Mucosa of gallbladder (tissue), 1 donor: Measurements from ENCODE around the gene PXYLP1. TPM values are rescaled to one million over a fixed set of nuclear protein-coding genes. Genes with fewer than 3 reads are reported as not detected.

ENCODE experiments used
- DNase-seq: peaks from one replicate; pipeline ENCODE4 v3.0.0-alpha.2; 2020; ENCODE audit warnings: low spot score
- total RNA-seq: library from RNA; stranded (reverse); gene quantifications from one replicate; pipeline ENCODE4 v1.2.1, GENCODE V29; 2021
- donor health status: DM: no; HTN: no; CAD: no.

The PXYLP1 gene
- total RNA-seq, 1 donor from 2014 or later, result 14.1 TPM

DNA sequence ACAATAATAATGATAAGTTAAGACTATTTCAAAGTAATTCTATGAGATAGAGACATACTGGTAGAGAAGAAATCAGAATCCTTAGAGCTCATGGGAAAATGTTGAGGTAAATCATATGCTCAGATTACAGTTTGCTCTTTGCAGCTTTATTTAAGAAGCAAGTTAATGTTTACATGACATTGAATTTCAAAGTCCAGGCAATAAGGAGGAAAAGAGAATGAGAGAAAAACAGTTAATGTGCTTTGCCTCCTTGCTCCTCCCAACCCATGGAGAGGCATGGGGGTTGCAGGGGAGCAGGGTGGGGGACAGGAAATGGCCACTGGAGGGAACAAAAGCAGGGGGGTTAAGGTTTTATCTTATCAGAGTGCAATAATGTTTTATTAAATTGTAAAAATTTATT lies 94.5 kb downstream of the PXYLP1 start:
- no peak for DNase-seq

DNA sequence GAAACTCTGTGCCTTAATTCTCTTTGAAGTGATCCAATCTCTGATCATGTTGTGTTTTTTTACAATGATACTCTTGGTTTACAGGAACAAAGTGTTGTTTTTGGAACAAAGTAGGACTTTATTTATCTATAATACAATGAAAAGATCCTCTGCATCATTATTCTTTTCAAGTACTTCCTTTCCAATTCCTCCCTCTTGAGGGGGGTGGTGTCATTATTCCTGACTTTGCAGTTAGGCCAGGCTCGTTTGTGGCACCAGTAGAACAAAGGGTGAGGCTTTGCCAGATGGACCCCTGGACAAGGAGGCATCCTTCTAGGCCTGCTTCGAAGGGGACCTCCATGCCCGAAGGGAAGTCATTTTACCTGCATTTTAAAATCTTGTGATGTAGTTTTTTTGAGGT lies 95.0 kb downstream of the PXYLP1 start:
- DNase-seq, result no peak

DNA sequence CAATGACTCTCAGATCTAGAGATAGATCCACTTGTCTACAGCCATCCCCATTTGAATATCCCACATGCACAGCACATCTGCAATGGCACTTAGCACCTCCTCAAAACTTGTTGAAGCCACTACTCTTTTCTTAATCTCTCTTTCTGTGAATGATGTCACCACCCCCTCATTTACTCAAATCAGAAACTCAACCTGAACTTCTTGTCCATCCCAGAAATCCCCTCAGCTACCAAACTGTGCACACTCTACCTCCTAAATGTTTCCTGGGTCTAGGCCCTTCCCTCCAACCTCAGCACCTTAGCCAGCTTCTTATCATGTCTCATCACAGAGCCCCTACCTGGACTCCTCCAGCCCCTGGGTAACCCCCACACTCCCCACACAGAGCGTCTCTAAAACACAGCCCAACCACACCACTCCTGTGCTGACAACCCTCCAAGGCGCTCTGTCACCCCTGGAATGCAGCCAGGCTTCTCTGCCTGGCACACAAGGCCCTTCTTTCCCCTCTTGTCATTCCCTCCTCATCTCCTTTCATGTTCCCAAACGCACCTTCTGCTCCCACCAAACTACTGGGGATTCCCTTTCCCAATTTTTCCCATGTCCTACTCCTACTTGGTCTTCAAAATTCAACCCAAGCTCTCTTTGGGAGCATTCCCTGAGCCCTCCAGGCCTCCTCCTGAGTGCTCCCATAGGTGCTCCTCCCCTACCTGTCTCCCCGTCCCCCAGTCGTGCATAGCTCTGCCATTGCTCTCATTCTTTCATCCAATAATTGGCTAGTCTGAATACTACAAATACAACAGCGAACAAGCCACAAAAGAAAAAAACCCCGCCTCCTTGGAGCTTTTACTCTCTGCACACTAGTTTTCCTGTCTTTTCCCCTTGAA lies 96.9 kb downstream of the PXYLP1 start:
- DNase-seq, result no peak

- no peak for DNase-seq
These were observed 98.6 kb downstream of the PXYLP1 start for GRCh38 chr3:141330235-141330634.

DNA sequence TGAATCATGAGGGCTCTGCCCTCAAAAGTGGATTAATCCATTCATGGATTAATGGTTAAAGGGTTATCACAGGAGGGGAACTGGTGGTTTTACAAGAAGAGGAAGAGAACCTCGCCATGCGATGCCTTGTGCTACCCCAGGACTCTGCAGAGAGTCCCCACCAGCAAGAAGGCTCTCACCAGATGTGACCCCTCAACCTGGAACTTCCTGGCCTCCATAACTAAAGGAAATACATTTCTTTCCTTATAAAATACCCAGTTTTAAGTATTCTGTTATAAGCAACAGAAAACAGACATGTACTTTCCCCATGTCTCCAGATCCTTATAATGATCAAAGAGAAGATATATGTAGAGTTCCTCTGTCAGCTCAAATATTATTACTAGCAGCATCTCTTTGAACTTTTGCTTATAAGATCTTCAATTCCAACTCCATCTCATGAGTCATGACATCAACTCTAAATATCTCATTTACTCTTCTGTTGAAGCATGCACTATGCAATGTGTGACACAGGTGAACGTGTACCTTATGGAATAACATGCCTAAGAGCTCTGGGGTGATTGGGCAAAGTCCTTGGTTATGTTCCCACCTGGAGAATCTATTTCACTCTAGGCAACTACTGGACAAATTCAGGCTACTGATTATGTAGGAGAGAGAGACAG lies 99.2 kb downstream of the PXYLP1 start:
- DNase-seq, result no peak

- peak; percentile 52 for DNase-seq
These were observed 100.0 kb downstream of the PXYLP1 start for GRCh38 chr3:141331377-141332318.

- no peak for DNase-seq
These were observed 100.8 kb downstream of the PXYLP1 start for GRCh38 chr3:141332416-141332815.

DNA sequence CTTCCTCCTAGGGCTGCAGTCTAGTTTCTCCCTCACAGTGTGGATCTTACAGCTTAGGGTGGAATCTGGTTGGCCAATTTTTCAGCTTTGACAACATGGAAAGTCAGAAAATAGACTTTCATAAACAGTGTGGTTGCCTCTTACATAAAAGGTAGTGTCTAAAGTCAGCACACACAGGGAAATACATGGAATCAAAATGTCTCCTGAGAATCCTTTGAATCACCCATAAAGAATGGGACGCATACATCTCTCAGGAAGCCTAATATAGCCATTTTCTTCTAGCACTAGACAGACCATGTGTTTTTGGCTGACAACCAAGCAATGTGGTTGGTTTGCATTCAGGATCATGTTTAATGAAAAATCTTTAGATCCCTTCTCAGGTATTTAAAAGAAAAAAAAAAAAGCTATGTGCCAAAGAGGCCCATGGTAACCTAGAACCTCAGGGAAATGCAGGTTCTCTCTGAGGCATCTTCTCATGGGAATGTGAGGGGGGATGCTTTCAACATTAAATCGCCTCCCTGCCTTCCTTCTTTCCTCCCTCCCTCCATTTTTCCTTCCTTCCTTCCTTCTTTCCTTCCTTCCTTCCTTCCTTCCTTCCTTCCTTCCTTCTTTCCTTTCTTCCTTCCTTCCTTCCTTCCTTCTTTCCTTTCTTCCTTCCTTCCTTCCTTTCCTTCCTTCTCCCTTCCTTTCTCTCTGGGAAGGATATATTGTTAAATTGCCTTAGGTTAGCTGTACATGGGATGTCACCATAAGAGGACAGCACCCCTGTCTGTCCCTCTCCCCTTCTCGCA lies 102.4 kb downstream of the PXYLP1 start:
- no peak for DNase-seq

- no peak for DNase-seq
These were observed 103.1 kb downstream of the PXYLP1 start for GRCh38 chr3:141334627-141335250.

DNA sequence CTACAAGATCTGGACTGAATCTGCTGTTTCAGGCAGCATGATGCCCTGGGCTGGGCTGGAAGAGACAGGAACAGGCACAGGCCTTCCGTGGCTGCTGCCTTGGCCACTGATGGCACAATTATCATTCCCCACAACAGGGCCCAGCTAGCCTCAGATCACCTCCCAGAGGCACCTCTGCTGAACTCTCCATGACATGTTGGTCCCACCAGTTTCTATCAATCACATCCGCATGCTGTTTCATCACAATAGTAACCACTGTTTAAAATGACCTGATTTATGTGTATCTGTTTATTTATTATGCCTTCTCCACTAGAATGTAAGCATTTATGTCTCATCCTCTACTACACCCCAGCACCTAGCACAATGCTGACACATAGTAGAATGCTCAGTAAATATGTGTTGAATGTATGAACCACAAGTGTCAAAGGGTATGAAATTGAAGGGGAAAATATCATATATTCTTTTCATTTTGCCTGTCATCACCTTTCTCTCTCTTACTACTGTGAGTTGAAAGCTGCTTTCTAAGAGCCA lies 104.0 kb downstream of the PXYLP1 start:
- DNase-seq, result no peak

DNA sequence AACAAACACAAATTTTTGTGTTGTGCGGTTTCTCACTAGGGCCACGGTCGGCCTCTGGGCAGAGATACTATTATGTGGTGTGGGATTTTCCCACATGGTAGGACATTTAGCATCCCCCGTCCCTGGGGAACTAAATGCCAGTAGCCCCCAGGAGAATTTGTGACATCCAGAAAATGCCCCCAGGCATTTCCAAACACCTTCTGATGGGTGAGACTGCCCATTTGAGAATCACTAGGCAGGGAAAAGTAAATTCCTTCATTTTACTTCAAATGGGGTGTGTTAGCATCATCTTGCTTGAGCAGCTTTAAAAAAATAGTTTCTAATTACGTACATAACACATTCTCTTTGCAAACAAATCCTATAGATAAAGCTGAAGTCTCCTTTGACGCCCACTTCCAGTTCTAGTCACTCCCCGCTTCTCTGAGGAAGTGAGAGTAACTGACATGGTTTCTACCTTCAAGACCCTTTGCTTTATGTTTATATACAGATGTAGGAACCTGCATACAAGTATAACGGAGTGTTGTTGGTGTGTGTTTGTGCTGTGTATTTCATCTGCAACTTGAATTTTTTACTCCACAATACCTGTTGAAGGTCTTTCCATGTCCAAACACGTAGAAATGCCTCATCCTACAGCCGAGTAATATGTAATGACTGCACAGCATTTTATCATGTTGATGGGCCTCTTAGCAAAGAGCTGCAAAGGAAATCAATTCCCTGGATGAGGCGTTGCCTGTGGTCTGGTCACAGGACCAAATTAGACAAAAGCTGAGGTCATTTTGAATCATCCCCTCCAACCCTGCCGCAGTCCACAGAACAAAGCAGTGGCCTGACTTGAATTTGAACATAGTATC lies 105.3 kb downstream of the PXYLP1 start:
- peak; percentile 66 for DNase-seq

GRCh38 chr3:141337523-141337854 lies 105.9 kb downstream of the PXYLP1 start:
- DNase-seq, result no peak

DNA sequence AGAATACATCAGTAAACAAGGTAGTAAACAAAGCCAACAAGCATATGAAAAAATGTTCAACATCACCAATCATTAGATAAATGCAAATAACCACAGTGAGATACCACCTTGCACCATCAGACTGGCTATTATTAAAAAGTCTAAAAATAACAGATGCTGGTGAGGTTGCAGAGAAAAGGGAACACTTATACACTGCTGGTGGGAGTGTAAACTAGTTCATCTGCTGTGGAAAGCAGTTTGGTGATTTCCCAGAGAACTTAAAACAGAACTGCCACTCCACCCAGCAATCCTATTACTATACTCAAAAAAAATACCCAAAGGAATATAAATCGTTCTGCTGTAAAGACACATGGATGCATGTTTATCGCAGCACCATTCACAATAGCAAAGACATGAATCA lies 106.4 kb downstream of the PXYLP1 start:
- DNase-seq, result no peak

DNA sequence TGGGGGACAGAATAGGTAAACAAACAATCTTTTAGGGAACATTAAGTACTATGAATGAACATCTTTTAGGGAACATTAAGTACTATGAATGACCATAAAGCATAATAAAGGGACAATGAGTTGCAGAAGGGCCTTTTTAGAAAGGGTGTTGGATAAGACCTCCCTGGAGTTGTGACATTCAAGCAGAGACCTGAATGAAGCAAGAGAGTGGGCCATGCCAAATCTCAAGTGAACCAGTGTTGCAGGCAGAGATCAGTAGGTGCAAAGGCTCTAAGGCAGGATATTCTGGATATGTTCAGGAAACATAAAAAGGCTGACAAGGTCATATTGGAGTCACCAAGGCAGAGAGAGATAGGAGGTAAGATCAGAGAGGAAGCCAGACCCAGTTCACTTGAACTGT lies 107.3 kb downstream of the PXYLP1 start:
- DNase-seq, result no peak

DNA sequence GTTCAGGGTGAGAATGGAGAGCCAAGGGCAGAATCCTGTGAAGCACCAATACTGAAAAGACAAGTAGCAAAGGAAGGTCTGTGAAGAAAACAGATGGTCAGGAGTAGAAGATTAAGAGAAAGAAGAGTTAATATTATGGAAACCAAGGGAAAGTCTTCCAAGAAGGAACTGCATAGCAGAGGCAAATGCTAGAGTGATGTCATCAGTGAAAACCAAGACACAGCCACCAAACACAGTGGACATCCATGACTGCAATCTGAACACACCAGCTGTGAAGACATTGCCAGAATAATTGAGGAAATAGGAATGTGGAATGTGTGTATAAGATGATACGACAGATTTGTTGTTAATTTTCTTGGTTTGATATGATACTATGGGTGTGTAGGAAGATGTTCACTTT lies 109.9 kb downstream of the PXYLP1 start:
- DNase-seq, result no peak

DNA sequence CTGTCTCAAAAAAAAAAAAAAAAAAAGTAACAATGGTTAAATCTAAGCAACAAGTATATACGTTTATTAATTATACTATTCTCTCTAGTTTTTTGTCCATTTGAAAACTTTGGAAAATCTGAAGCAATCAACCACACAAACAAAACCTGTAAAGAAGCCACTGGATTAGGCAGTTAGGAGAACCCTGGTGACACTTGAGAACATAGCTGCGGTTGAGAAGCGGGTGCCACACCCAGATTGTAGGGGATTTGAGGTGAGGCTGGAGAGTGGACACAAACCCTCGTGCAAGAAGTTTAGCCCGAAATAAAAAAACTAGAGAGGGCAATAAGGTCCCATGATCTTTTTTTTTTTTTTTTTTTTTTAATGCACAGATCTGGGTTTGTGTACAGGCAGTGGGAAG lies 110.8 kb downstream of the PXYLP1 start:
- DNase-seq, result no peak

GRCh38 chr3:141343077-141343476 lies 111.5 kb downstream of the PXYLP1 start:
- DNase-seq, result no peak

- DNase-seq, result no peak
These were observed 112.2 kb downstream of the PXYLP1 start for GRCh38 chr3:141343865-141344271.
